GM18508 (cell line): ENCODE measurements around the gene CNTF.
"Not testable (repeated sequence)": the region's sequence is repeated elsewhere in the genome, so short reads cannot be mapped to it uniquely, and the experiment has no call there.

Experiments used
- ATAC-seq: cut with Tn5 transposase; IDR thresholded peaks from one replicate; pipeline ENCODE4 v1.9.1; 2021; ENCODE audit warnings: moderate number of reproducible peaks; ENCODE audit not compliant: insufficient read depth, unreplicated experiment

Gene CNTF

GRCh38 chr11:58622344-58622743 lies at the start of gene CNTF:
Gene CNTF (plus strand): TSS chr11:58622665. CDS start chr11:58622753, 88 bp downstream.
- ATAC-seq: no peak

GRCh38 chr11:58572906-58573305 lies 49.6 kb upstream of the CNTF start:
- not testable (repeated sequence) for ATAC-seq

GRCh38 chr11:58573451-58574104 lies 48.9 kb upstream of the CNTF start:
- peak; percentile 26 for ATAC-seq

GRCh38 chr11:58574881-58575280 lies 47.6 kb upstream of the CNTF start:
- ATAC-seq: no peak

GRCh38 chr11:58575377-58576020 lies 47.0 kb upstream of the CNTF start, which contains the start of gene LPXN:
Gene LPXN (minus strand): TSS chr11:58575856. CDS start chr11:58575772, 84 bp downstream.
- ATAC-seq: no peak

GRCh38 chr11:58576887-58577471 lies 45.5 kb upstream of the CNTF start:
- no peak for ATAC-seq

GRCh38 chr11:58577555-58578135 lies 44.8 kb upstream of the CNTF start:
- peak; percentile 39 for ATAC-seq

GRCh38 chr11:58578136-58578634 lies 44.3 kb upstream of the CNTF start:
- ATAC-seq: peak; percentile 1

- ATAC-seq: peak; percentile 22
Measured at GRCh38 chr11:58578635-58579191, 43.8 kb upstream of the CNTF start, which contains the start of gene ZFP91. Gene ZFP91 (plus strand): TSS chr11:58579063. CDS start chr11:58579282, 219 bp downstream.

- ATAC-seq: peak; percentile 23
Measured at GRCh38 chr11:58579192-58580129, 43.0 kb upstream of the CNTF start.

- no peak for ATAC-seq
Measured at GRCh38 chr11:58580311-58580710, 42.2 kb upstream of the CNTF start.

GRCh38 chr11:58582437-58582836 lies 40.0 kb upstream of the CNTF start:
- no peak for ATAC-seq

GRCh38 chr11:58586998-58587397 lies 35.5 kb upstream of the CNTF start:
- ATAC-seq: no peak

GRCh38 chr11:58591659-58592058 lies 30.8 kb upstream of the CNTF start:
- no peak for ATAC-seq

- ATAC-seq: no peak
Measured at GRCh38 chr11:58592760-58593472, 29.5 kb upstream of the CNTF start.

GRCh38 chr11:58594826-58595225 lies 27.6 kb upstream of the CNTF start:
- no peak for ATAC-seq

- ATAC-seq: no peak
Measured at GRCh38 chr11:58596621-58597020, 25.8 kb upstream of the CNTF start.

- no peak for ATAC-seq
Measured at GRCh38 chr11:58597486-58598144, 24.9 kb upstream of the CNTF start.
